MM.1S (cell line): ENCODE measurements around the gene COLEC12.

Experiments
- CTCF ChIP-seq: fragments of 300-600 bp; sonication (generic); IDR thresholded peaks from 2 replicates; pipeline ENCODE4 v1.5.1; 2016; ENCODE audit warnings: antibody characterized with exemption, low read length, mixed read lengths
- EZH2phosphoT487 ChIP-seq: fragments of 300-600 bp; sonication (generic); IDR thresholded peaks from 2 replicates; pipeline ENCODE4 v1.6.1; 2018; ENCODE audit warnings: antibody characterized with exemption, low read length

DNA sequence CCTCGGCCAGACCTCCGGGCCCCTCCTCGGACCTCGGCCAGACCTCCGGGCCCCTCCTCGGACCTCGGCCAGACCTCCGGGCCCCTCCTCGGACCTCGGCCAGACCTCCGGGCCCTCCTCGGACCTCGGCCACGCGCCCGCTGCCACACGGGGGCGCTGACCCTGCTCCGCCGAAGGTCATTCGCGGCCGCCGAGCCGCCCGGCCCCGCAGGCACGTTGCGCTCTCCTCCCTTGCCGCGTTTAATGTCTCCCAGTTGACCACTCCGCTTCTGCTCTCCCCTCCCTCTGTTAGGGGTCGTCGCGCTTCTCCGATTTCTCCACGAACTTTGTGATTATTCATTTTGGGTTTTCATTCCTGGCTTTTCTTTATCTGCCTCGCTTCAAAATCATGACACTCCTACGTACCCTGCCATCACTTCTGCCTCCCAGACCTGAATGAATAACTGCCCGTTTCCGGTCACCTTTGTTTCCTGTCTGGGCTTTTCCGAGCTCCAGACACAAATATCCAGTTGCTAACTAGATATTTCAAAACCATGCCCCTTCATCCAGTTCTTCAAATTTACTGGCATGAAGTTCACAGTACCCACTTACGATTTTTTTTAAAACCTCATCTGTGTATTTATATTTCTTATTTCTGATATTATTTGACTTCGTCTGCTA is 14.8 kb upstream of the COLEC12 start:
- TF ChIP-seq CTCF (no peak), EZH2phosphoT487 (no peak)
